NK-92 treated with Interleukin-12 subunit alpha and Interleukin-12 subunit beta, amount 100 ng/mL, for 24 hours (cell line): ENCODE results near the gene GALNT2.

Experiments used
- DNase-seq: peaks from one replicate; lab custom pipeline; 2025; lab: John Stamatoyannopoulos, UW

GALNT2 gene

DNA sequence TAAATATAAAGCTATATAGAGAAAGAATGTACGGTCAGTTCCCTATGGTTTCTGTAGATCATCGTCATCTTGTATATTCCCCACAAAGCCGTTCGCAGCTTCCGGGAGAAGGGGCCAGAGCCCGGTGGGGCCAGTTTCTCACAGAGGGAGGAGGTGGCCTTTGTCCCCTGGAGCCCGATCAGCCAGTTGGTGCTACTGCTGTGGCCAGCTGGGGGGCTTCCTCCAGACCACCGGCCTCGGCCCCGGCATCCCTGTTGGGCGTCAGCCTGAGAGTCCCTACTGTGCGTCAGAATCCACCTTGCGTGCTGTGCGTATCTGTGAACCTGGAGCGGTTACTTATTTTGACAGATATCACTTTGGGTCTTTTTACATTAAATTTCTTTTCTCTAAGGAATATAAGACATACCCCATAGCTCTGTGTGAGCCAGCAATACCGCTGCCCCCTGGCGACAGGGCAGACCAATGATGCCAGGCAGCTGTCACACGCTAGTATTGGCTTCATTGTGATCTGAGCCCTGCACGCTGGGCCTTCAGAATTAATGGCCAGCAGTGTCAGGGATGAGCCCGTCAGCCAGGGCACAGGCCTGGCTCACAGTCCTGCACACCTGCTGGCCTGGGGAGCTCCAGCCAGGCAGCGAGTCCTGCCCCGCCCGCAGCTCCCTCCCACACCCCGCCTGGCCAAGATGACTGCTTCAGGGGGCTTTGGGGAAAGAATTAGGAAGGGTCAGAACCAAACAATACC is 213.2 kb downstream of the GALNT2 start:
- no peak for DNase-seq

DNA sequence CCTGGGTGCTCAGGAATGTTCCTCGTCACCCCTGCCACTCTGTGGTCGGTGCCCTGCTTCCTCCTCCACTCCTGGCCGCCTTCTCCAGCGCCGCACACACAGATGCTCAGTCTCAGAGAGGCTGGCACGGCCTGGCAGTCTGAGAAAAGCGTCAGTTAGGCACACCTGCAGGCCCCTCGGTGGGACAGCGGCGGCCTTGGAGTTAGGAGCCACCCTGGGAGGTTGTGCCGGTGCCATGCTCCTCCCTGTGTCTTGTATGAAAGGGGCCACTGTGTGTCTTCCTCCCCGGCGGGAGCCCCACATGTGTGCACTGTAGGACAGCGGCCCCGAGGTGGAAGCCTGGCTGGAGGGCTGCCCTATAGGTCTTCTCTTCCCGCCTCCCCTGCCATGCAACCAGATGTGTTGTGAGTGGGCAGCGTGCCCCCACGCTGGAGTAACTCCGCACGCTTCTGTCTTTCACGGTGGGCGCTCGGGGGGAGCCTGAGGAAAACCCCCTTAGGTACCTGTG is 213.9 kb downstream of the GALNT2 start:
- DNase-seq, result no peak

DNA sequence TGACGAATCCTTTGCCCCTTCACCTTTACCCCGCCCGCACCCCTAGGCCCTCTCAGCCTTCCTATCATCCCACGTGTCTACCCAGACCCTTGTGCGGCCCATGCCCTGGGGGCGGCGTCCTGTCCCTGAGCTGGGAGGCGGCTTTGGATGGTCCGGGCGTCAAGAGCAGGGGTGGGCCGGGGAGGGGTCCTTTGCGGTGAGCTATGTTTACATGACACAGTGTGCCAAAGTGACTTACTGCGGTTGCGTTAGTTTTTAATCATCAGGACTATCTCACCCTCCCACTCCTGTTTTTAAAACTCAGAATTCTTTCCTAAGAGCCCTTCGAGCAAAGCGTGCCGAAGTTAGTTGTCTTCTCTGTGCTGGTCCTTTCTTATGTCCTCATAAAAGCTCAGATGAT is 214.5 kb downstream of the GALNT2 start:
- no peak for DNase-seq

DNA sequence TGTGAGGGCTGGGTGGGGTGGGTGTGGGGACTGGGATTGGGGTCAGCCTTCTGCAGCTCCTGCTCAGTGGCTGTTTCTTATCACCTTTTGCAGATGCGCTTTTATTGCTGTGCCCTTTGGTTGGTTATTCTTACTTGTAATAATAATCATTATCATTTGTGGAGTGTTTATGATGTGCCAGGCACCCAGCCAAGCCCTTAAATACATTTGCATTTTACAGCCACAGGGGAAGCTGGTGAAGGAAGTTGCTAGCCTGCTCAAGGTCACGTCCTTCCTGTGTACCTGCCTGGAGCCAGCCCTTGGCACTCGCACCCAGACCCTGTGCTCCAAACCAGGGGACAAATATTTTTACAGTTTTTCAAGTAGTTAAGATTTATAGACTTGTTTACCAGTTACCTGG is 215.1 kb downstream of the GALNT2 start:
- DNase-seq, result no peak

DNA sequence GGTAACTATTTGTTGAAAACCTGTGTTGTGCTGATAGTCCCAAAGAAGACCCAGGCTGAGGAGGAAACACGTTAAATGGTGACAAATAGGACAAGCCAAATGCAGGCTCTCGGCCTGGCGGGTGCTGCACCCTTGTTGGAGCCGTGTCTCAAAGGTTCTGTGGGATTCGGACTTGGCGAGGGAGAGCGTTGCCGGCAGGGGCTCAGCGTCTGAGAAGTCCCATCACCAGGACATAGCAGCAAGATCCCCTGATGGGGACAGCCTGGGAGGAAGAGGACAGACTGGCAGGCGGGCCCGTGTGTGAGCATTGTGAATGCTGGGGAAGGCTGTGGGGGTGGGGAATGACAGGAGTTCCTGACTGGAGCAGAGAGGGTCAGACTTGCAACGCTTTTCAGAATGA is 216.6 kb downstream of the GALNT2 start:
- no peak for DNase-seq

DNA sequence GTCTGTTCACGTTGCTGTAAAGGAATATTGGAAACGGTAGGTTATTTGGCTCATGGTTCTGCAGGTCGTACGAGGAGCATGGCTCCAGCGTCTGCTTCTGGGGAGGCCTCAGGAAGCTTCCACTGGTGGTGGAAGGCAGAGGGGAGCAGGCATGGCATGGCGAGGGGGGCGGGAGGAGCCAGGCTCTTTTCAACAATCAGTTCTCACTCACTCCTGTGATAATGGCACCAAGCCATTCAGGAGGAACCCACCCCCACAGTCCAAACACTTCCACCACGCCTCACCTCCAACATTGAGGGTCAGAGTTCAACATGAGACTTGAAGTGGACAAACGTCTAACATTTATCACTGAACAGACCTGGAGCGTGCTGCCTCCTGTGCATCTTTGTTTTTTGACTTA is 217.9 kb downstream of the GALNT2 start:
- DNase-seq, result no peak

DNA sequence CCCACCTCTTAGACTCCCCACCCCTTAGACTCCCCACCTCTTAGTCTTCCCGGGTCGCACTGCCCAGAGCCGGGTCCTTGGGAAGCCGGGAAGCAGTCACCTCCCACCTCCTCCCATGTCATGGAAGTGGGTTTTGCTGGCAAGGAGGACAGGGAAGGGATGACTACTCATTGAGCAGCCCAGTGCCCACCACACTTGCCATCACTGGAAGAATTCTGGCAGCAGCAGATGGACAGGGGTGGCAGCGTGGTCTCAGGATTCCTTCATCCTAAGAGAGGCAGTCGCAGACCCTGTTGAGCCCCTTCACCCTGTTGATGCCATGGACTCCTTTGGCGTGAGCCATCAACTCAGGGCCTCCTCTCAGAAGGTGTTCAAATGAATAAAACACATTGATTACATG is 218.3 kb downstream of the GALNT2 start:
- no peak for DNase-seq

DNA sequence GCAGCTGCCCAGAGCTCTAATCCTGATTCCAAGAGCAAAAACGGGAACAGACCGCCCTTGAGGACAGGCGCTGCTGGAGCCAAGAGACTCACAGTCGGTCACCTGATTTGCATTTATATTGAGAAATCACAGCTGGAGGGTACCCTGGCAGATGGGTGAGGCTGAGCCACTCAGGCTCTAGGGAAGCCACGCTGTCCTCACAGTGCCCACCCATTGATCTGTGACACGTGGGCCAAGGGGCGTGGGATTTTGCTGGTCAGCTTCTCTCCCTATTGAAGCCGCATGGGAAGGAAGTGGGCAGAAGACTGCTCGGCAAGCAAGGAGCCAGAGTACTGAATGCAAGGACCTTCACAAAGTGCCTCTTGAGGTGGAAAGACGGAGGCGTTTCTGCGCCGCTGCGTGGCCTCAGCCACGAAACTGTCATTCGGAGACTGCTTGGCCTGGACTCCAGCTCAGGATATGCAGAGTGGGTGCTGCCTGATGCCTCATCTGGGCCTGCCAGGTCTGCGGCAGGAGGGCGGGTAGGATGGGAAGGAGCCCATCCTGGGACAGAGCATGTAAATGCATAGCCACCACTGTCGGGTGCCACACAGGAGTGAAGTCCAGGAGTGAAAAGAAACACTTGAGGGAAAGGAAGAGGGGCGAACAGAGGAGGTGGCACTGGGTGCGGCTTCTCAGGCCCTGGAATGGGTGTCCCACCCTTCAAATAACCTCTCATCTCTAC is 219.3 kb downstream of the GALNT2 start:
- no peak for DNase-seq

DNA sequence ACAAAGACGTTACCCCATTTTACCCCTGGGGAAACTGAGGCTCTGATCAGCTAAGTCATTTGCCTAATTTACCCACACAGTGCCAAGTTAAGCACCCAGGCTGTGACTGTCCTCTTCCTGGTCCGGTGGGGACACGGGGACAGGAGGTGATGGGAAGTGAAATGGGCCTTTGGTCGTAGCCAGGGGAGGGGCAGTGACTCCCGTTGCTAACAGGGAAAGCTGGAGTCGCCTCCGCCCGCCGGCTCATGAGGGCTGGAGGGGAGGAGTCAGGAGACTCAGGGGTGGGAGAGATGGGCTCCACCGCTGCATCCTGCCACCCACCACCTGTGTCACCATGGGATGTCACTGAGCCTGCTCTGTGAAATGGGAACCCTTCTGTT is 219.8 kb downstream of the GALNT2 start:
- DNase-seq, result no peak

DNA sequence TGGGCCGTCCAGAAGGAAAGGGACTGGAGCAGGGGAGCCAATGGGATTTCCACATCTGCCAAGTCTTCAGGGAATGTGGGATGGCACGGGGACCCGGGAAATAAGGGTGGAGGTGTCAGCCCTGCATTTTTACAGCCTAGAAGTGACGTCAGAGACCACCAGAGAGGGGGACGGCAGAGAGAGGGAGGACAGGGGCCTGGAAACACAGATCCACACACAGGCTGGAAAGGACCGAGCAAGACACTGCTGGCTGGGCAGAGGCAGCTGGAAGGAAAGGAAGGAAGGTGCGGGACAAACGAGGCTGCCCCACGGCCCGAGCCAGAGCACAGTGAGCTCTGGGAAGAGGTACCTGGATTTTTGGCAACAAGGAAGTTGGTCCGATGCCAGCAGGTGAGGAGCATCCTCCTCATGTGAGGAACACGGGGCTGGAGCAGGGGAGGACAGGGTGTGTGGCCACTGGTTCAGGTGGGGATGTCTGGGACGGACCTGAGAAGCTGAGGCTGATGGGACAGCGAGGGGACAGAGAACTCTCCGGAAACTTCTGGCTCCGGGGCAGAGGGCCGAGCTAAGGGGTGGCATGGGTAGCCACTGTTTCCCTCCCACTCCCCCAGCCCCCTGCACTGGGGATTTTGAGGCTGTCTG is 220.8 kb downstream of the GALNT2 start:
- no peak for DNase-seq

DNA sequence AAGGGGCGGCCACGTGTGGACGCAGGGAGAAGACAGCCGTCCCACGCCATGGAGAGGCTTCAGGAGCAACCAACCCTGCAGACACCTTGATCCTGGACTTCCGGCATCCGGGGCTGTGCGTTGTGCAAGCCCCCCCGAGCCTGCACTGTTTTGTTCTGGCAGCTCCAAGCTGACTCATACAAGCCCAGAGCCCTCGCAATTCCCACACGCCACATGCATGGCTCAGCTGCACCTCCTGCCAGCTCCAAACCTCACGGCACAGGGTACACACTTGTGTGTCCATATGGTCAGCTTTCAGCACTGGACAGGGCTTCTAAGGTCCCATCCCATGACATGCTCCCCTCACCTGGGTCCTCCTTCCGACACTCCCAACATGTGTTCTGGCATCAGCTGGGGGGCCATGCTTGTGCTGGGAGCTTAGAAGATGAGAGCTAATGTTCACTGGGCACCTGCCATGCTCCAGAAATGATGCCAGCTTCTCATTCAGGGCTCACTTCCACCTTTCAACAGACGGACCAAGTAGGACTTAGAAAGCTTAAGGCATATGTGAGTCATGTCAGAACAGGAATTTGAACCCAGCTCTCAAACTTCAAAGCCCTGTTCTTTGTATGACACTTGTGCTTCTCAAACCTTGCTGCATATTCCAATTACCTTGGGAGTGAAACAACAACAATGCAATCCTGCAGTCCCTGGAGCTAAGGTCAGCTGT is 221.8 kb downstream of the GALNT2 start:
- DNase-seq, result no peak

DNA sequence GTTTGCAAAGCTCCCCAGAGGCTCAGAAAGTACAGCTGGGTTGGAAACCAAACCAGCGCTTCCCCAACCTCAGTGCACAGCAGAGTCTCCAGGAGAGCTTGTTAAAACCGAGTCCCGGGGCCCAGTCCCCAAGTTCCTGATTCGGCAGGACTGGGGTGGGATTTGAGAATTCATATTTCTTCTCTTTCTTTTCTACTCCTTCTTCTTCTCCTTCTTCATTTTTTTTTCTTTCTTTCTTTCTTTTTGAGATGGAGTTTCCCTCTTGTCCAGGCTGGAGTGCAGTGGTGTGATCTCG is 222.3 kb downstream of the GALNT2 start:
- no peak for DNase-seq

DNA sequence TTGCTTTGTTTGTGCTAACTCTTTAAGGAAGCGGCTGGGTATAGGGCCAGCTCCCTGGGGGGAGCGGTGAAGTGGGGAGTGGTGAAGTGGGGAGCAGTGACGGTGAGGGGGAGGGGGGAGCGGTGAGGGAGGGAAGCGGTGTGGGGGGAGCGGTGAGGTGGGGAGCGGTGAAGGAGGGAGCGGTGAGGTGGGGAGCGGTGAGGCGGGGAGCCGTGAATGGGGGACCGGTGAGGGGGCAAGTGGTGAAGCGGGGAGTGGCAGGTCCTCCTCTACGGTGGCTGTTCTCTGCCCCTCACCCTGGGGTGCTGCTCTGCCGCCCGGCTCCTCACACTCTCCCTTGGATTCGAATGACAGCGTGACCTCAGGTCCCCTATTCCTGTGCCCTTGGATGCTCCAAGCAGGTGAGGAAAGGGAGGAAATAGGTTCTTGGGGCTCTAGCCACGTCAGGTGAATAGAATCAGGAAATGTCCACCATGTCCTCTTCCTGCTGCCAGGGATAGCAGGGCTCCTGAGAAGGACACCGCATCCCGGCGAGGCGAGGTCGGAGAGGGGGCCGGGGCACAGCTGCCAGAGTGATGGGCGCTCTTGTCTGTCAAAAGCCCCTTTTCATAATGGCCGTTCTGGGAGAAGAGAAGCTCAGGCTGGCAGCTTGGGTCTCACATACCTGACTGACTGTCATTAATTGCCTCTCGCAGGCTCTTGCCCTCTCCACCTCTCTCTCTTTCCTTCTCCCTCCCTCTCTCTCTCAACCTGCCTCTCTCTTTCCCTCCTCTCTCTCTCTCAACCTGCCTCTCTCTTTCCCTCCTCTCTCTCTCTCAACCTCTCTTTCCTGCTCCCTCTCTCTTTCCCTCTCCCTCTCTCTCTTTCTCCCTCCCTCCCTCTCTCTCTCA is 224.9 kb downstream of the GALNT2 start:
- DNase-seq, result no peak

DNA sequence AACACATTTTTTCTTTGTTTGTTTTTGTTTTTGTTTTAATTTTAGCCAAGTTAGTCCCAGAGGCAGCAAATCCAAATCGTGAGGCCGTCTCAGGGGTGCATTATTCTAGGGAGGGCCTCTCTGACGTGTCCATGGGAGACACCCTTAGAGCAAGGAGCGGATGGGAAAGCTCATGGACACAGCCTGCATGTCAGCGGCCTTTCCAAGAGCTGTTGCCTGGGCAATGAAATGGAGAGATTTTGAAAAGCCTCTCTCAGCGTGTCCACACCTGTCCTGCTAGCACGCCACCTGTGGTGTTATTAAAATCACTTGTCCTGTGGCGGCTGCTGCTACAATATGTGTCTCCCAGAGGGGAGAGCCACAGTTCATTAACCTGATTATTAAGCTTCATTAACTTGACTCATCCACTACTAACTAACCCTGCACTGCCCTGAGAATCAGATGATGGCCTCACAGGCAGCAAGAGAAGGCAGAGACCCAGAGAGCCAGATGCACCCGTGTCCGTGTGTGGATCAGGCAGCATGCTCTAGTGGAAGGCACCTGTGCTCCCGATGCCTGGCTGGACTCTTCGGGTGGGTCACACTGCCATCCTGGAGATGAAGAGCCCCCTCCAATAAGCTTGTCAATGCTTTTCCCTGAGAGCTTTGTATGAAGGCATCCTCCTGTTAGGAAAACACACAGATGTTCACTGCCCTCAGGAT is 225.8 kb downstream of the GALNT2 start:
- DNase-seq, result no peak

DNA sequence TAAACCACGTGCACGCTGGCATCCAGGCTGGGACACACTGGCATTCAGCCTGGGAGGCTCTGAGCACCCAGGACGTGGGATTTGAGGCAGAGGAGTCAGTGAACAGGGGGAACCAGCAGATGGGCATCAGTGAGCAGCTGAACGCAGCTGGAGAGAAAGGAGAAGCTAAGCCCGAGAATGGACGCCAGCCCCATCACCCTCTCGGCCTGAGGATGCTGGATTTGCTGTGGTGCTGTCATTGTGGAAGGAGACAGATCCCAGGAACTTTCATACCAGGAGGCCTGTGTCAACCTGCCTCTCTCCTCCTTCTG is 226.3 kb downstream of the GALNT2 start:
- DNase-seq, result no peak

DNA sequence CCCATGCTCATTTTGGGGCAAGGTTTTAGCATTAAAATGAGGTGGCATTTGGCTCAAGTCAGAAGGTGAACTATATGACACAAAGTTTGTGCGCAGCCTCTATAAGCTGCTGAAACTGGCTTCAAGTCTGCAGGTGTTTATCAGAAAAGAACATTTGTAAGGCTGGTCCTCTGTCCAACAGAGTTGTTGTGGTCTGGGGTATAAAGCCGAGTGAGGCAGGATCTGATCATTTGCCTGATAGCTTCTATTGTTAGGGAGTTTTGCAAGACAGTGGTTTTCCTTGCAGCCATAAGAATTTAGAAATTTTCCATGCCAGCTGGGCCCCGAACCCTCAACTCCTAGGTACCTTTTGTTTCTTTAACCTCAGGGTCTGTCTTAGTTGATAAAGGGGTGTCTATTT is 228.3 kb downstream of the GALNT2 start:
- DNase-seq, result no peak

DNA sequence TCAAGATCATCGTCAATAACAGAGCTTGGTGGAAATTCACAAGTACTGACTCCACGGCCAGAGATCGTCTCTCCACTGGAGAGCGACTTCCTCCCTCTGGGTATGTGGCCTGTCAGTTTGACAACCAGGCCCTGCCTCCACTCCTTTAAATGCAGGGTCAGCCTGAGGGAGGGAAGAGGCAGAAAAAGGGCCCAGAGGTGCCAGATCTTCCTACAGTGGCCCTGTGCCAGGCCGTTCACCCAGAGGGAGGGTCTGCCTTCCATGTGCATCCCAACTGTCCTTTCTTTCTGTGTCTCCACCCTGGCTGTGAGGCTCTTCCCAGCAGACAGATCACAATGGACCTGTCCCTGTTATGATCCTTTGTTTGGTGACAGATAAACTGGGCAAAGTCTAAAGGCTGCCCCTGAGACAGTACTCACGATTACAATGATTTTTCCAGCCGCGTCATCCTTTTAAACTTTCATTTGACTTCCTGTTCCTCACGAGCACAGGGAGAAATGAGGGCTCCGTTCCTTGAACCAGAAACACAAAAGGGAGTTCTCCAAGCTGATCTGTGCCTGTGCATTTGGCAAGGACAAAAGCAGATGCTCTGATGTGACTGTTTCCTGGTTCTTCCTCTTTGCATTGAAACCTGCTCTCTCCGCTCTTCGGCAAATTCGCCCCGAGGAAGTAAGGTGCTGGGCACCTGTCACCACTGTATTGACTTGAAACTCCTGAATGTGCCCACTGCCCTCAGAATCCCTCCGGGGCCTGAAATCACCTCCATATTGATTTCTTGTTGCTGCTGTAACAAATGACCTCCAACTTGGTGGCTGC is 232.4 kb downstream of the GALNT2 start:
- no peak for DNase-seq

DNA sequence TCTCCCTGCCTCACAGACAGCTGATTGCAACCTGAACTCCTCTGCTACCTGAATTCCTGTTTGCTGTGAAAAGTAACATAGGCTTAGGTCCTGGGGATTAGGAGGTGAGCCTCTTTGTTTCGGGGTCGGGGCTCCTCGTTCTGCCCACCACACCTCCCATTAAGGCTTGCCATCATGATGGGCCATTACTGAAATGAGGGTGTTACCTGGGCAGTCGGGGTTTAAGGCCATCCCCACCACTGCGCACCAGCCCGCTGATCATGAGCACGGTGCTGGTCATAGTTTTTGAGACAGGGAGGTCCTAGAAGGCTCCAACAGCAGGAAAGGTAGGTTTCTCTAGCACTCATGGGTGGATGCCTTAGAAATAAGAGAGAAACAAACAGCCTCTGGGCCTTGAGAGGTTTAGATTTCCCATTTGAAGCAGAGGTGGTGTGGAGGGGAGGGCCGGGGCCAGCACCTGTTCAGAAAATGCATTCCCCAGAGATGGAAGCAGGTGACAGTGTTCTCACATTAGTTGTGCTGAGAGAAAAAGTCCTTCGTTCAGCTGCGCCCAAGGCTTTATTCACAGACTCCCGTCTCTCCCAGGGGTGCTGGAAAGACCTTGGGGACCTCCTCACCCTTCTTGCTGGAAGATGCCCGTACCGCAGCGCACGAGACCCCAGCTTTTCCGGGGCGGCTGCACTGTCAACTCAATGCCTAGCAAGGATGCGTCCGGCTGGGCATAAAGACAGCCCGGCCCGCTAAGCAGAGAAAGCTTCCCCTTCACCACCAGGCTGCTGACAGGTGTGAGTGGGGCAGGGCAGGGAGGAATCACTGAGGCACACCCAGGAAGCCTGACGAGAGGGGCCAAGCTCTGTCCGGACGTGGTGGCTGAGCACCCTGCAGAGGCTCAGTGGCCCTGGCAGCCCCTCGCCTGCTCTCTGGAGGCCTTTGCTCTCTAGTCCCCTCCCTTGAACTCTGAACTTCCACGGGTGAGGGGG is 233.6 kb downstream of the GALNT2 start:
- no peak for DNase-seq

DNA sequence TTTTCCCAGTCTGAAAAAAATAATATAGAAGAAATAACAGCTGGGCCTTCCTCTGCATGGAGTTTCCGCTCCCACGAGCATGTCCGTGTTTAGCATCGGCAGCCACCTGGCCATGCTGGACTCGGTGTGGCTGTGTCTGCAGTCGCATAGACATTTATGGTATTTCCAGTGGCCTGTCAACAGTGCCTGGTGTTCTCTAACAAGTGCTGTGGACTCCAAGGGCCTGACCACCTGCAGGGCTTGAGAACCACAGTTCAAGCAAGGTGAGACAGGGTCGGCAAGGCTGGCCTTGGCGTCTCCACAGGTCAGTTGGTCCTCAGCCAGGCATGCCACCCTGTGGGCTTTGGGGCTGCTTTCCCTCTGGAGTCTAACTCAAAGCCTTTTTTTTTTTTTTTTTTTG is 234.3 kb downstream of the GALNT2 start:
- no peak for DNase-seq
